ENCODE data around the gene SDK2. TPM values are rescaled to one million over a fixed set of nuclear protein-coding genes. Genes with fewer than 3 reads are reported as not detected.

Gene SDK2
- total and polyA plus RNA-seq, 2 donors from 2014 or later = 0.37 to 2.4 TPM

GRCh38 chr17:73586921-73587602, 57.2 kb downstream of the SDK2 start:
- intact Hi-C loops (cut with DNase I) = no loop called here
- Histone ChIP-seq H3K27me3 (ENCODE audit: control insufficient read depth, insufficient read depth, low read length) (no peaks in the 10 kb centered on the region), H3K4me3 (ENCODE audit: low read length in 3 of 3) (no peak overlapping the region), H3K36me3 (ENCODE audit: control insufficient read depth in 2 of 3, insufficient read depth in 3 of 3, low read length in 3 of 3) (no peaks in the 10 kb centered on the region), H3K9me3 (ENCODE audit: control insufficient read depth in 2 of 3, insufficient read depth in 1 of 3, low read length in 3 of 3) (no peaks in the 10 kb centered on the region), H3K27ac (ENCODE audit: low read depth in 2 of 2, low read length in 2 of 2) (no peak overlapping the region), H3K9ac (ENCODE audit: low read length in 3 of 3) (no peak overlapping the region), H3K4me1 (ENCODE audit: control insufficient read depth in 2 of 3, insufficient read depth in 2 of 3, low read depth in 1 of 3, low read length in 3 of 3) (peaks cover 0 to 6% (median 2%) of the 10 kb centered on the region in 3 donors)
- TF ChIP-seq CTCF (IDR thresholded peaks at IDR 0.05; ENCODE audit: borderline replicate concordance, extremely low read depth, insufficient read depth) = no peak
- FAIRE-seq (no peak), DNase-seq (peak in 1 of 5 donors; percentile 59)

- intact Hi-C loops (cut with DNase I) = no loop called here
These were observed 57.9 kb downstream of the SDK2 start for GRCh38 chr17:73586275-73586832.

GRCh38 chr17:73585583-73585982, 58.7 kb downstream of the SDK2 start:
- no peaks in the 10 kb centered on the region for H3K9me3 ChIP-seq (ENCODE audit: control insufficient read depth in 2 of 3, insufficient read depth in 1 of 3, low read length in 3 of 3)
- no peak overlapping the region for H3K27ac ChIP-seq (ENCODE audit: low read depth in 2 of 2, low read length in 2 of 2)
- no peak overlapping the region for H3K9ac ChIP-seq (ENCODE audit: low read length in 3 of 3)
- no peaks in the 10 kb centered on the region for H3K27me3 ChIP-seq (ENCODE audit: control insufficient read depth, insufficient read depth, low read length)
- DNase-seq (peak in 1 of 5 donors; percentile 20), FAIRE-seq (no peak)
- no peak for TF ChIP-seq CTCF (IDR thresholded peaks at IDR 0.05; ENCODE audit: borderline replicate concordance, extremely low read depth, insufficient read depth)
- intact Hi-C loops (cut with DNase I) = no loop called here
- H3K4me1 ChIP-seq (ENCODE audit: control insufficient read depth in 2 of 3, insufficient read depth in 2 of 3, low read depth in 1 of 3, low read length in 3 of 3) = peaks cover 0 to 6% (median 2%) of the 10 kb centered on the region in 3 donors
- no peak overlapping the region for H3K4me3 ChIP-seq (ENCODE audit: low read length in 3 of 3)
- no peaks in the 10 kb centered on the region for H3K36me3 ChIP-seq (ENCODE audit: control insufficient read depth in 2 of 3, insufficient read depth in 3 of 3, low read length in 3 of 3)

More at GRCh38 chr17:73586275-73586832, 57.9 kb downstream of the SDK2 start:
- no peaks in the 10 kb centered on the region for H3K27me3 ChIP-seq (ENCODE audit: control insufficient read depth, insufficient read depth, low read length)
- H3K27ac ChIP-seq (ENCODE audit: low read depth in 2 of 2, low read length in 2 of 2) = no peak overlapping the region
- DNase-seq (peak in 4 of 5 donors; percentile 83 to 93 (median 88)), FAIRE-seq (no peak)
- TF ChIP-seq CTCF (IDR thresholded peaks at IDR 0.05; ENCODE audit: borderline replicate concordance, extremely low read depth, insufficient read depth) = no peak
- no peaks in the 10 kb centered on the region for H3K36me3 ChIP-seq (ENCODE audit: control insufficient read depth in 2 of 3, insufficient read depth in 3 of 3, low read length in 3 of 3)
- peaks cover 0 to 6% (median 2%) of the 10 kb centered on the region in 3 donors for H3K4me1 ChIP-seq (ENCODE audit: control insufficient read depth in 2 of 3, insufficient read depth in 2 of 3, low read depth in 1 of 3, low read length in 3 of 3)
- H3K9me3 ChIP-seq (ENCODE audit: control insufficient read depth in 2 of 3, insufficient read depth in 1 of 3, low read length in 3 of 3) = no peaks in the 10 kb centered on the region
- no peak overlapping the region for H3K4me3 ChIP-seq (ENCODE audit: low read length in 3 of 3)
- no peak overlapping the region for H3K9ac ChIP-seq (ENCODE audit: low read length in 3 of 3)

Measured in kidney (tissue), 14 donors.